H9 (cell line): ENCODE measurements around the gene TTC13. TPM values are rescaled to one million over a fixed set of nuclear protein-coding genes. Genes with fewer than 3 reads are reported as not detected.

ENCODE experiments used
- DNase-seq: peaks from one replicate; pipeline ENCODE4 v3.0.0-alpha.2; 2017
- H2AFZ ChIP-seq: one replicate; pipeline ENCODE4 v1.6.1; 2013; ENCODE audit warnings: mild to moderate bottlenecking, low read length, control low read depth, moderate library complexity
- H2AK5ac ChIP-seq: 2 replicates; pipeline ENCODE4 v1.6.1; 2013; ENCODE audit warnings: low read length, control low read depth, mixed read lengths; ENCODE audit not compliant: insufficient read length
- H2BK120ac ChIP-seq: one replicate; pipeline ENCODE4 v1.6.1; 2013; ENCODE audit warnings: low read depth, mild to moderate bottlenecking, low read length, control low read depth, inconsistent platforms; ENCODE audit not compliant: poor library complexity, severe bottlenecking
- H2BK12ac ChIP-seq: 2 replicates; pipeline ENCODE4 v1.6.1; 2013; ENCODE audit warnings: low read length, control low read depth, mixed read lengths, low read depth; ENCODE audit not compliant: insufficient read length
- H2BK15ac ChIP-seq: 2 replicates; pipeline ENCODE4 v1.6.1; 2013; ENCODE audit warnings: low read depth, low read length, control low read depth
- H2BK20ac ChIP-seq: one replicate; pipeline ENCODE4 v1.6.1; 2013; ENCODE audit warnings: low read depth, mild to moderate bottlenecking, low read length, control low read depth, inconsistent platforms; ENCODE audit not compliant: poor library complexity, severe bottlenecking
- H2BK5ac ChIP-seq: 2 replicates; pipeline ENCODE4 v1.6.1; 2013; ENCODE audit warnings: low read length, control low read depth, mixed read lengths; ENCODE audit not compliant: insufficient read length
- H3K14ac ChIP-seq: 2 replicates; pipeline ENCODE4 v1.6.1; 2013; ENCODE audit warnings: low read length, control low read depth; ENCODE audit not compliant: insufficient read depth
- H3K18ac ChIP-seq: 2 replicates; pipeline ENCODE4 v1.6.1; 2013; ENCODE audit warnings: low read depth, mild to moderate bottlenecking, mixed read lengths, low read length, control low read depth; ENCODE audit not compliant: insufficient read length
- H3K23ac ChIP-seq: 2 replicates; pipeline ENCODE4 v1.6.1; 2013; ENCODE audit warnings: low read length, control low read depth, mixed read lengths, low read depth; ENCODE audit not compliant: insufficient read length
- H3K23me2 ChIP-seq: 2 replicates; pipeline ENCODE4 v1.6.1; 2013; ENCODE audit warnings: low read depth, mild to moderate bottlenecking, mixed read lengths, low read length, control low read depth; ENCODE audit not compliant: insufficient read length, poor library complexity, severe bottlenecking
- H3K27ac ChIP-seq: 2 replicates; pipeline ENCODE4 v1.5.1; 2013; ENCODE audit warnings: low read length, control low read depth, mixed read lengths, low read depth; ENCODE audit not compliant: insufficient read length
- H3K27me3 ChIP-seq: 2 replicates; pipeline ENCODE4 v1.6.1; 2013; ENCODE audit warnings: low read length, control low read depth, inconsistent platforms; ENCODE audit not compliant: insufficient read depth
- H3K4ac ChIP-seq: 2 replicates; pipeline ENCODE4 v1.6.1; 2013; ENCODE audit warnings: low read depth, mild to moderate bottlenecking, control low read depth, inconsistent platforms, low read length, moderate library complexity
- H3K4me1 ChIP-seq: 2 replicates; pipeline ENCODE4 v1.6.1; 2013; ENCODE audit warnings: low read length, control low read depth, inconsistent platforms; ENCODE audit not compliant: insufficient read depth
- H3K4me2 ChIP-seq: 2 replicates; pipeline ENCODE4 v1.6.1; 2013; ENCODE audit warnings: low read length, control low read depth, mixed read lengths; ENCODE audit not compliant: insufficient read length, insufficient read depth
- H3K56ac ChIP-seq: 2 replicates; pipeline ENCODE4 v1.6.1; 2013; ENCODE audit warnings: low read depth, mild to moderate bottlenecking, mixed read lengths, low read length, control low read depth; ENCODE audit not compliant: insufficient read length
- H3K79me1 ChIP-seq: 2 replicates; pipeline ENCODE4 v1.6.1; 2013; ENCODE audit warnings: low read depth, mild to moderate bottlenecking, moderate library complexity, low read length, control low read depth, inconsistent platforms; ENCODE audit not compliant: insufficient read depth, poor library complexity, severe bottlenecking
- H3K79me2 ChIP-seq: 2 replicates; pipeline ENCODE4 v1.6.1; 2013; ENCODE audit warnings: low read length, control low read depth, inconsistent platforms; ENCODE audit not compliant: insufficient read depth
- H3K9ac ChIP-seq: 2 replicates; pipeline ENCODE4 v1.6.1; 2013; ENCODE audit warnings: low read length, control low read depth, mixed read lengths; ENCODE audit not compliant: insufficient read length; ENCODE audit errors: extremely low read depth
- H3K9me3 ChIP-seq: one replicate; pipeline ENCODE4 v1.6.1; 2013; ENCODE audit warnings: low read depth, low read length, inconsistent platforms; ENCODE audit not compliant: control insufficient read depth
- H3T11ph ChIP-seq: one replicate; pipeline ENCODE4 v1.6.1; 2013; ENCODE audit warnings: mild to moderate bottlenecking, low read length, control low read depth, inconsistent platforms
- H4K20me1 ChIP-seq: one replicate; pipeline ENCODE4 v1.6.1; 2013; ENCODE audit not compliant: control insufficient read depth, insufficient read length, insufficient read depth
- H4K5ac ChIP-seq: 2 replicates; pipeline ENCODE4 v1.6.1; 2013; ENCODE audit warnings: low read depth, mild to moderate bottlenecking, mixed read lengths, low read length, control low read depth; ENCODE audit not compliant: insufficient read length
- H4K8ac ChIP-seq: replicated peaks from 2 replicates; pipeline ENCODE4 v1.6.1; 2013; ENCODE audit warnings: low read length, control low read depth, mixed read lengths, low read depth; ENCODE audit not compliant: insufficient read length
- H4K91ac ChIP-seq: 2 replicates; pipeline ENCODE4 v1.6.1; 2013; ENCODE audit warnings: low read depth, mild to moderate bottlenecking, moderate library complexity, mixed read lengths, low read length, control low read depth; ENCODE audit not compliant: insufficient read length
- H3K27ac Mint-ChIP-seq, 3 experiments: 2 replicates in 2 of 3; 3 replicates in 1 of 3; pipeline ENCODE4 v1.8.0; 2020 to 2021; ENCODE audit warnings: mixed read lengths in 3 of 3, mild to moderate bottlenecking in 1 of 3, moderate library complexity in 1 of 3
- H3K27me3 Mint-ChIP-seq: 2 replicates; pipeline ENCODE4 v1.8.0; 2021; ENCODE audit warnings: low read depth, mild to moderate bottlenecking, moderate library complexity, mixed read lengths
- H3K36me3 Mint-ChIP-seq, 3 experiments: 2 replicates in 2 of 3; 3 replicates in 1 of 3; pipeline ENCODE4 v1.8.0; 2020 to 2021; ENCODE audit warnings: low read depth in 3 of 3, mixed read lengths in 3 of 3; ENCODE audit not compliant: insufficient read depth in 1 of 3
- H3K4me1 Mint-ChIP-seq, 2 experiments: 2 replicates each; pipeline ENCODE4 v1.8.0; 2020; ENCODE audit warnings: mixed read lengths in 2 of 2
- H3K4me3 Mint-ChIP-seq, 2 experiments: 2 replicates in 1 of 2; 3 replicates in 1 of 2; pipeline ENCODE4 v1.8.0; 2020 to 2021; ENCODE audit warnings: mild to moderate bottlenecking in 2 of 2, mixed read lengths in 2 of 2, moderate library complexity in 1 of 2
- H3K9me3 Mint-ChIP-seq, 2 experiments: 2 replicates in 1 of 2; 3 replicates in 1 of 2; pipeline ENCODE4 v1.8.0; 2020; ENCODE audit warnings: mild to moderate bottlenecking in 2 of 2, mixed read lengths in 2 of 2, moderate library complexity in 1 of 2
- WGBS: extraction: QIAGEN DNeasy Blood & Tissue Kit; methylation state at CpG from one replicate; pipeline ENCODE4 v1.1.7; 2013; ENCODE audit warnings: missing lambda C conversion rate, low lambda C conversion rate, mixed read lengths; ENCODE audit not compliant: insufficient read length; ENCODE audit errors: extremely low coverage; 5-methylcytosine and 5-hydroxymethylcytosine counted together
- total RNA-seq: library from RNA; stranded (reverse); gene quantifications from 2 replicates; pipeline ENCODE4 v1.2.1, GENCODE V29; 2021
- TF ChIP-seq, protein P1 (sequence below): fragments of 200-600 bp; sonication (generic); conservative IDR thresholded peaks from 3 replicates; pipeline ENCODE4 v1.8.0; 2021; ENCODE audit warnings: antibody characterized with exemption, mild to moderate bottlenecking

Gene TTC13
- total RNA-seq, 1 experiment from 2014 or later: 7.6 TPM

DNA sequence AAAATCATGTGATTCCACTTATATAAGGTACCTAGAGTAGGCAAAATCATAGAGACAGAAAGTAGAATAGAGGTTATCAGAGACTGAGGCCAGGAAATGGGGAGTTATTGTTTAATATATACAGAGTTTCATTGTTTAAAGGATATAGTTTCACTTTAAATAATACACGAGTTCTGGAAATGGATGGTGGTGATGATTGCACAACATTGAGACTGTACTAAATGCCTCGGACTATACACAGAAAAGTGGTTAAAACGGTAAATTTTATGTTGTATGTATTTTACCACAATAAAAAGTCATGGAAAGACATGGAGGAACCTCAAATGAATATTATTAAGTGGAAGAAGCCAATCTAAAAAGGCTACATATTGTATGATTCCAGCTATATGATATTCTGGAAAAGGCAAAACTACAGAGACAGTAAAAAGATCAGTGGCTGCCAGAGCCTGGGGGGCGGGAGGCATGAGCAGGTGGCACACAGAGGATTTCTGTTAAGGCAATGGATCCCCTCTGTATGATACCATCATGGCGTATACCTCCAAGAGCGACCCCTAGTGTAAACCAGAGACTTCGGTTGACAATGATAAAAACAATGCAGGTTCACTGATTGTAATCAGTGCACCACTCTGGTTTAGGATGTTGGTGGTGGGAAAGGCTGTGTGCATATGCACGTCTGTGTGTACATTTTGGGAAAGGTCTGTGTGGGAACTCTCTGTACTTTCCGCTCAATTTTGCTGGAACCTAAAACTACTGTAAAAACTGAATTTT, 117.9 kb downstream of the TTC13 start:
- Histone ChIP-seq H3K23ac (no peak overlapping the region), H3K18ac (no peak overlapping the region), H2AFZ (no peak overlapping the region), H4K91ac (no peak overlapping the region), H2AK5ac (no peak overlapping the region), H3K14ac (no peak overlapping the region), H3K27ac (no peak overlapping the region), H3K56ac (no peak overlapping the region), H2BK15ac (no peak overlapping the region), H2BK20ac (no peak overlapping the region), H3K4me2 (no peak overlapping the region), H2BK5ac (no peak overlapping the region), H3K27me3 (no peaks in the 10 kb centered on the region), H2BK12ac (no peak overlapping the region), H2BK120ac (no peak overlapping the region), H4K20me1 (no peaks in the 10 kb centered on the region), H3K9ac (no peak overlapping the region), H3K79me2 (no peaks in the 10 kb centered on the region), H4K8ac (no peak overlapping the region), H4K5ac (no peak overlapping the region), H3K4me1 (no peaks in the 10 kb centered on the region), H3K4ac (no peak overlapping the region), H3K79me1 (no peaks in the 10 kb centered on the region), H3T11ph (no peak overlapping the region), H3K23me2 (peaks cover 3% of the 10 kb centered on the region), H3K9me3 (no peaks in the 10 kb centered on the region)
- H3K4me3 Mint-ChIP-seq: no peak overlapping the region
- no CpG with 5 or more reads among the region's 9 CpGs for WGBS
- no peaks in the 10 kb centered on the region for H3K9me3 Mint-ChIP-seq
- peaks cover 0 to 6% (median 4%) of the 10 kb centered on the region in 3 experiments; a peak in 4 of 7 replicates for H3K36me3 Mint-ChIP-seq
- no peak for DNase-seq
- peaks cover 31 to 43% of the 10 kb centered on the region in 2 experiments for H3K4me1 Mint-ChIP-seq
- H3K27me3 Mint-ChIP-seq: no peaks in the 10 kb centered on the region
- no peak overlapping the region for H3K27ac Mint-ChIP-seq
- TF ChIP-seq, protein P1, sequence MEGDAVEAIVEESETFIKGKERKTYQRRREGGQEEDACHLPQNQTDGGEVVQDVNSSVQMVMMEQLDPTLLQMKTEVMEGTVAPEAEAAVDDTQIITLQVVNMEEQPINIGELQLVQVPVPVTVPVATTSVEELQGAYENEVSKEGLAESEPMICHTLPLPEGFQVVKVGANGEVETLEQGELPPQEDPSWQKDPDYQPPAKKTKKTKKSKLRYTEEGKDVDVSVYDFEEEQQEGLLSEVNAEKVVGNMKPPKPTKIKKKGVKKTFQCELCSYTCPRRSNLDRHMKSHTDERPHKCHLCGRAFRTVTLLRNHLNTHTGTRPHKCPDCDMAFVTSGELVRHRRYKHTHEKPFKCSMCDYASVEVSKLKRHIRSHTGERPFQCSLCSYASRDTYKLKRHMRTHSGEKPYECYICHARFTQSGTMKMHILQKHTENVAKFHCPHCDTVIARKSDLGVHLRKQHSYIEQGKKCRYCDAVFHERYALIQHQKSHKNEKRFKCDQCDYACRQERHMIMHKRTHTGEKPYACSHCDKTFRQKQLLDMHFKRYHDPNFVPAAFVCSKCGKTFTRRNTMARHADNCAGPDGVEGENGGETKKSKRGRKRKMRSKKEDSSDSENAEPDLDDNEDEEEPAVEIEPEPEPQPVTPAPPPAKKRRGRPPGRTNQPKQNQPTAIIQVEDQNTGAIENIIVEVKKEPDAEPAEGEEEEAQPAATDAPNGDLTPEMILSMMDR: peak; percentile 41; the same call in 2 of the 3 replicates
